SK-N-SH treated with all-trans-retinoic acid at 6 μM for 48 hours (cell line): ENCODE measurements around the gene FARP1.

Experiments
- ATAC-seq: fragments of 200-7000 bp; cut with Tn5 transposase; 3 replicates; pipeline ENCODE4 v1.9.1; 2020; ENCODE audit warnings: mild to moderate bottlenecking, moderate library complexity
- ARNTL ChIP-seq: fragments of 450-650 bp; formaldehyde crosslinking; IDR thresholded peaks from 2 replicates; pipeline ENCODE4 v1.5.0; 2020; ENCODE audit warnings: low read depth, mild to moderate bottlenecking, moderate library complexity, borderline replicate concordance
- CREB5 ChIP-seq: fragments of 250-450 bp; sonication (Bioruptor Pico); IDR thresholded peaks from 2 replicates; pipeline ENCODE4 v1.5.1; 2020; ENCODE audit warnings: low read depth, mild to moderate bottlenecking, moderate library complexity
- CSDC2 ChIP-seq: fragments of 250-450 bp; sonication (Bioruptor Pico); IDR thresholded peaks from 2 replicates; pipeline ENCODE4 v1.5.0; 2020; ENCODE audit warnings: mild to moderate bottlenecking, moderate library complexity
- CSRNP3 ChIP-seq: fragments of 250-450 bp; sonication (Bioruptor Pico); IDR thresholded peaks from 2 replicates; pipeline ENCODE4 v1.5.1; 2021; ENCODE audit warnings: mild to moderate bottlenecking, moderate library complexity
- ESRRG ChIP-seq: fragments of 250-450 bp; sonication (Bioruptor Pico); IDR thresholded peaks from 2 replicates; pipeline ENCODE4 v1.6.1; 2021; ENCODE audit warnings: mild to moderate bottlenecking
- GLIS3 ChIP-seq: fragments of 250-450 bp; sonication (Bioruptor Pico); IDR thresholded peaks from 2 replicates; pipeline ENCODE4 v1.5.0; 2020; ENCODE audit warnings: mild to moderate bottlenecking, moderate library complexity
- ISL1 ChIP-seq: fragments of 250-450 bp; sonication (Bioruptor Pico); IDR thresholded peaks from 2 replicates; pipeline ENCODE4 v2.1.2; 2022; ENCODE audit warnings: mild to moderate bottlenecking, moderate library complexity
- OSR1 ChIP-seq: fragments of 250-450 bp; sonication (Bioruptor Pico); IDR thresholded peaks from 2 replicates; pipeline ENCODE4 v1.8.0; 2022; ENCODE audit warnings: moderate library complexity, mild to moderate bottlenecking, inconsistent platforms
- PATZ1 ChIP-seq: fragments of 250-450 bp; sonication (Bioruptor Pico); IDR thresholded peaks from 2 replicates; pipeline ENCODE4 v1.8.0; 2020; ENCODE audit warnings: mild to moderate bottlenecking, moderate library complexity, borderline replicate concordance
- POU6F1 ChIP-seq: fragments of 250-450 bp; sonication (Bioruptor Pico); IDR thresholded peaks from 2 replicates; pipeline ENCODE4 v1.8.0; 2021; ENCODE audit warnings: low read depth, mild to moderate bottlenecking, moderate library complexity, borderline replicate concordance
- PPARA ChIP-seq: fragments of 250-450 bp; sonication (Bioruptor Pico); IDR thresholded peaks from 2 replicates; pipeline ENCODE4 v1.5.0; 2020; ENCODE audit warnings: mild to moderate bottlenecking, borderline replicate concordance
- RARB ChIP-seq: fragments of 250-450 bp; sonication (Bioruptor Pico); IDR thresholded peaks from 2 replicates; pipeline ENCODE4 v1.8.0; 2021; ENCODE audit warnings: mild to moderate bottlenecking, moderate library complexity
- SNAI2 ChIP-seq: fragments of 250-450 bp; sonication (Bioruptor Pico); IDR thresholded peaks from 2 replicates; pipeline ENCODE4 v1.5.0; 2020; ENCODE audit warnings: mild to moderate bottlenecking, moderate library complexity
- TCF4 ChIP-seq: fragments of 250-450 bp; sonication (Bioruptor Pico); IDR thresholded peaks from 2 replicates; pipeline ENCODE4 v1.8.0; 2021; ENCODE audit warnings: mild to moderate bottlenecking, moderate library complexity, borderline replicate concordance
- TOX ChIP-seq: fragments of 250-450 bp; sonication (Bioruptor Pico); IDR thresholded peaks from 2 replicates; pipeline ENCODE4 v1.8.0; 2021; ENCODE audit warnings: mild to moderate bottlenecking, moderate library complexity, borderline replicate concordance
- TSHZ2 ChIP-seq: fragments of 250-450 bp; sonication (Bioruptor Pico); IDR thresholded peaks from 2 replicates; pipeline ENCODE4 v1.5.0; 2020; ENCODE audit warnings: mild to moderate bottlenecking, moderate library complexity
- ZC3H10 ChIP-seq: fragments of 250-450 bp; sonication (Bioruptor Pico); IDR thresholded peaks from 2 replicates; pipeline ENCODE4 v1.5.1; 2021; ENCODE audit warnings: mild to moderate bottlenecking, moderate library complexity
- ZFP3 ChIP-seq: fragments of 250-450 bp; sonication (Bioruptor Pico); IDR thresholded peaks from 2 replicates; pipeline ENCODE4 v1.5.0; 2020; ENCODE audit warnings: mild to moderate bottlenecking, moderate library complexity
- ZFP30 ChIP-seq: fragments of 450-650 bp; formaldehyde crosslinking; IDR thresholded peaks from 2 replicates; pipeline ENCODE4 v1.5.0; 2022; ENCODE audit warnings: mild to moderate bottlenecking, moderate library complexity
- ZNF565 ChIP-seq: fragments of 450-650 bp; formaldehyde crosslinking; conservative IDR thresholded peaks from 2 replicates; pipeline ENCODE4 v1.5.0; 2020; ENCODE audit warnings: low read depth, mild to moderate bottlenecking, moderate library complexity
- ZNF70 ChIP-seq: fragments of 450-650 bp; formaldehyde crosslinking; IDR thresholded peaks from 2 replicates; pipeline ENCODE4 v1.5.0; 2020; ENCODE audit warnings: mild to moderate bottlenecking, moderate library complexity
- ZNF8 ChIP-seq: fragments of 450-650 bp; formaldehyde crosslinking; IDR thresholded peaks from 2 replicates; pipeline ENCODE4 v1.5.0; 2020; ENCODE audit warnings: mild to moderate bottlenecking, moderate library complexity

The FARP1 gene

GRCh38 chr13:98500963-98501421, 358.1 kb downstream of the FARP1 start:
- ATAC-seq = no peak
- no peak for TF ChIP-seq GLIS3 (CRISPR knock-in tag)

- no peak for ATAC-seq
Observed at GRCh38 chr13:98503175-98504028, 360.5 kb downstream of the FARP1 start.

GRCh38 chr13:98504029-98504351, 361.1 kb downstream of the FARP1 start:
- TF ChIP-seq CSRNP3 (CRISPR knock-in tag) (no peak), GLIS3 (CRISPR knock-in tag) (no peak), ESRRG (CRISPR knock-in tag) (no peak), ZNF565 (no peak), CSDC2 (CRISPR knock-in tag) (no peak), SNAI2 (CRISPR knock-in tag) (no peak), TSHZ2 (CRISPR knock-in tag) (no peak), ZNF70 (no peak), CREB5 (CRISPR knock-in tag) (no peak), RARB (CRISPR knock-in tag) (no peak), ISL1 (CRISPR knock-in tag) (no peak), ZNF8 (CRISPR knock-in tag) (no peak), TCF4 (CRISPR knock-in tag) (no peak), POU6F1 (no peak), PATZ1 (no peak)
- ATAC-seq = no peak

More at GRCh38 chr13:98503175-98504028, 360.5 kb downstream of the FARP1 start:
- TF ChIP-seq PPARA (no peak), ZNF70 (no peak), ARNTL (CRISPR knock-in tag) (no peak), RARB (CRISPR knock-in tag) (no peak), ZNF565 (no peak), CREB5 (CRISPR knock-in tag) (no peak), CSDC2 (CRISPR knock-in tag) (no peak), ZNF8 (CRISPR knock-in tag) (no peak), GLIS3 (CRISPR knock-in tag) (no peak), OSR1 (no peak), TOX (no peak), ZFP3 (CRISPR knock-in tag) (no peak), ZFP30 (CRISPR knock-in tag) (no peak), ISL1 (CRISPR knock-in tag) (no peak), TCF4 (CRISPR knock-in tag) (no peak), ZC3H10 (CRISPR knock-in tag) (no peak)
